Liver (tissue), 9 donors: ENCODE data around the gene HLCS. TPM values are rescaled to one million over a fixed set of nuclear protein-coding genes. Genes with fewer than 3 reads are reported as not detected.

Experiments used
- DNase-seq: peaks from one replicate; pipeline ENCODE4 v3.0.0-alpha.2; 2017; ENCODE audit warnings: low spot score
- H3K27ac ChIP-seq, 2 donors: one replicate each; pipeline ENCODE4 v1.7.0; 2013; ENCODE audit warnings: inconsistent platforms in 2 of 2, low read length in 2 of 2, control low read depth in 1 of 2, low read depth in 1 of 2, mild to moderate bottlenecking in 1 of 2
- H3K27me3 ChIP-seq, 4 donors: one replicate each; pipeline versions ENCODE4 v1.6.1 to v1.7.0; 2013; ENCODE audit warnings: low read length in 3 of 4, inconsistent platforms in 1 of 4, mild to moderate bottlenecking in 1 of 4, moderate library complexity in 1 of 4; ENCODE audit not compliant: control insufficient read depth in 4 of 4, insufficient read depth in 4 of 4
- H3K36me3 ChIP-seq, 4 donors: one replicate each; pipeline versions ENCODE4 v1.6.1 to v1.7.0; 2013; ENCODE audit warnings: low read length in 3 of 4, mild to moderate bottlenecking in 3 of 4, low read depth in 1 of 4, moderate library complexity in 1 of 4; ENCODE audit not compliant: control insufficient read depth in 4 of 4, insufficient read depth in 3 of 4
- H3K4me1 ChIP-seq, 4 donors: one replicate each; pipeline versions ENCODE4 v1.6.1 to v1.7.0; 2013; ENCODE audit warnings: low read length in 3 of 4, mild to moderate bottlenecking in 3 of 4, moderate library complexity in 1 of 4; ENCODE audit not compliant: control insufficient read depth in 4 of 4, insufficient read depth in 4 of 4
- H3K4me3 ChIP-seq, 3 donors: one replicate each; pipeline versions ENCODE4 v1.6.1 to v1.7.0; 2013; ENCODE audit warnings: low read length in 3 of 3, control low read depth in 1 of 3, low read depth in 1 of 3, mild to moderate bottlenecking in 1 of 3
- H3K9ac ChIP-seq, 2 donors: one replicate each; pipeline ENCODE4 v1.7.0; 2013; ENCODE audit warnings: low read length in 2 of 2, mild to moderate bottlenecking in 2 of 2, moderate library complexity in 2 of 2, control low read depth in 1 of 2, low read depth in 1 of 2
- H3K9me3 ChIP-seq, 4 donors: one replicate each; pipeline versions ENCODE4 v1.6.1 to v1.7.0; 2013; ENCODE audit warnings: low read length in 3 of 4; ENCODE audit not compliant: control insufficient read depth in 4 of 4
- ATF3 ChIP-seq: IDR thresholded peaks from 2 replicates; pipeline ENCODE4 v1.6.1; 2016; ENCODE audit warnings: antibody characterized with exemption
- CTCF ChIP-seq: fragments of 150-350 bp; IDR thresholded peaks from 2 replicates; pipeline ENCODE4 v1.5.1; 2017; ENCODE audit warnings: improper control_type of control experiment, low read depth, low read length; ENCODE audit not compliant: missing input control
- EGR1 ChIP-seq, 2 donors: IDR thresholded peaks; 2 replicates each; pipeline ENCODE4 v1.6.1; 2016 to 2018; ENCODE audit warnings: antibody characterized with exemption in 2 of 2, low read depth in 2 of 2
- FOXA1 ChIP-seq: IDR thresholded peaks from 2 replicates; pipeline ENCODE4 v1.6.1; 2016; ENCODE audit warnings: antibody characterized with exemption
- FOXA2 ChIP-seq: IDR thresholded peaks from 2 replicates; pipeline ENCODE4 v1.6.1; 2016; ENCODE audit warnings: antibody characterized with exemption
- GABPA ChIP-seq, 2 donors: IDR thresholded peaks in 1 of 2; conservative IDR thresholded peaks in 1 of 2; 2 replicates each; pipeline ENCODE4 v1.6.1; 2016; ENCODE audit warnings: antibody characterized with exemption in 2 of 2, mild to moderate bottlenecking in 1 of 2, moderate library complexity in 1 of 2
- HNF4A ChIP-seq, 2 donors: conservative IDR thresholded peaks; 2 replicates each; pipeline ENCODE4 v1.6.1; 2016; ENCODE audit warnings: antibody characterized with exemption in 2 of 2, mild to moderate bottlenecking in 2 of 2
- HNF4G ChIP-seq: IDR thresholded peaks from 2 replicates; pipeline ENCODE4 v1.6.1; 2016; ENCODE audit warnings: antibody characterized with exemption
- JUND ChIP-seq, 2 donors: IDR thresholded peaks; 2 replicates each; pipeline ENCODE4 v1.6.1; 2016; ENCODE audit warnings: antibody characterized with exemption in 2 of 2
- NR2F2 ChIP-seq: IDR thresholded peaks from 2 replicates; pipeline ENCODE4 v1.6.1; 2016; ENCODE audit warnings: antibody characterized with exemption
- RAD21 ChIP-seq, 2 donors: IDR thresholded peaks; 2 replicates each; pipeline ENCODE4 v1.6.1; 2016; ENCODE audit warnings: antibody characterized with exemption in 2 of 2, mild to moderate bottlenecking in 2 of 2
- REST ChIP-seq: IDR thresholded peaks from 2 replicates; pipeline ENCODE4 v1.6.1; 2016; ENCODE audit warnings: antibody characterized with exemption, mild to moderate bottlenecking
- RXRA ChIP-seq, 2 donors: IDR thresholded peaks; 2 replicates each; pipeline ENCODE4 v1.6.1; 2017 to 2018; ENCODE audit warnings: antibody characterized with exemption in 2 of 2, mild to moderate bottlenecking in 1 of 2
- SP1 ChIP-seq: IDR thresholded peaks from 2 replicates; pipeline ENCODE4 v1.6.1; 2018; ENCODE audit warnings: antibody characterized with exemption, mild to moderate bottlenecking
- TAF1 ChIP-seq: conservative IDR thresholded peaks from 2 replicates; pipeline ENCODE4 v1.6.1; 2016; ENCODE audit warnings: antibody characterized with exemption, mild to moderate bottlenecking
- YY1 ChIP-seq: IDR thresholded peaks from 2 replicates; pipeline ENCODE4 v1.6.1; 2016; ENCODE audit warnings: antibody characterized with exemption, mild to moderate bottlenecking
- WGBS: extraction: QIAGEN DNeasy Blood & Tissue Kit; methylation state at CpG from one replicate; pipeline ENCODE4 v1.1.7; 2013; 5-methylcytosine and 5-hydroxymethylcytosine counted together
- polyA plus RNA-seq, 2 donors: library from polyadenylated mRNA; stranded (reverse) in 1 of 2; unstranded in 1 of 2; fragments of 200-250 nt in 1 of 2; fragments of >200 nt in 1 of 2; fragmentation: Nextera tagmentation in 1 of 2; extraction: Ambion mirVana in 1 of 2; gene quantifications; one replicate each; pipeline versions ENCODE4 v1.2.1 to v1.2.3, GENCODE V29; 2013 to 2015
- total RNA-seq, 2 donors: library from RNA; depleted of rRNA; stranded (reverse); fragments of >200 nt; gene quantifications; one replicate each; pipeline ENCODE4 v1.2.3, GENCODE V29; 2014
- TF ChIP-seq, protein P1 (sequence below): IDR thresholded peaks from 2 replicates; pipeline ENCODE4 v1.6.1; 2016; ENCODE audit warnings: antibody characterized with exemption
- TF ChIP-seq, protein P2 (sequence below): IDR thresholded peaks from 2 replicates; pipeline ENCODE4 v1.6.1; 2016; ENCODE audit warnings: antibody characterized with exemption
- donor health status: healthy.
- donor health status: healthy.
- donor health status: healthy.
- donor health status: healthy.
- donor health status: healthy.

The HLCS gene
- total and polyA plus RNA-seq, 4 donors = 6.6 to 22.5 (median 8.3) TPM

- H3K27me3 ChIP-seq = no peaks in the 10 kb centered on the region
- H3K4me3 ChIP-seq = no peak overlapping the region
- WGBS = 94% methylated on average over 5 of the region's 5 CpGs
- H3K27ac ChIP-seq = no peak overlapping the region
- no peaks in the 10 kb centered on the region for H3K4me1 ChIP-seq
- TF ChIP-seq RXRA (IDR thresholded peaks at IDR 0.05) (no peak), CTCF (no peak), YY1 (no peak), REST (no peak), NR2F2 (no peak), SP1 (no peak), FOXA2 (no peak), EGR1 (IDR thresholded peaks at IDR 0.05; ENCODE audit: low read depth in 2 of 2) (no peak), JUND (IDR thresholded peaks at IDR 0.05) (no peak), GABPA (IDR thresholded peaks at IDR 0.05 in 1 of 2, conservative IDR thresholded peaks at IDR 0.05 in 1 of 2) (no peak), HNF4G (no peak), FOXA1 (no peak), ATF3 (no peak), RAD21 (IDR thresholded peaks at IDR 0.05) (no peak), HNF4A (conservative IDR thresholded peaks at IDR 0.05) (no peak), TAF1 (no peak)
- TF ChIP-seq, protein P1, sequence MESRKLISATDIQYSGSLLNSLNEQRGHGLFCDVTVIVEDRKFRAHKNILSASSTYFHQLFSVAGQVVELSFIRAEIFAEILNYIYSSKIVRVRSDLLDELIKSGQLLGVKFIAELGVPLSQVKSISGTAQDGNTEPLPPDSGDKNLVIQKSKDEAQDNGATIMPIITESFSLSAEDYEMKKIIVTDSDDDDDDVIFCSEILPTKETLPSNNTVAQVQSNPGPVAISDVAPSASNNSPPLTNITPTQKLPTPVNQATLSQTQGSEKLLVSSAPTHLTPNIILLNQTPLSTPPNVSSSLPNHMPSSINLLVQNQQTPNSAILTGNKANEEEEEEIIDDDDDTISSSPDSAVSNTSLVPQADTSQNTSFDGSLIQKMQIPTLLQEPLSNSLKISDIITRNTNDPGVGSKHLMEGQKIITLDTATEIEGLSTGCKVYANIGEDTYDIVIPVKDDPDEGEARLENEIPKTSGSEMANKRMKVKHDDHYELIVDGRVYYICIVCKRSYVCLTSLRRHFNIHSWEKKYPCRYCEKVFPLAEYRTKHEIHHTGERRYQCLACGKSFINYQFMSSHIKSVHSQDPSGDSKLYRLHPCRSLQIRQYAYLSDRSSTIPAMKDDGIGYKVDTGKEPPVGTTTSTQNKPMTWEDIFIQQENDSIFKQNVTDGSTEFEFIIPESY = no peak
- TF ChIP-seq, protein P2, sequence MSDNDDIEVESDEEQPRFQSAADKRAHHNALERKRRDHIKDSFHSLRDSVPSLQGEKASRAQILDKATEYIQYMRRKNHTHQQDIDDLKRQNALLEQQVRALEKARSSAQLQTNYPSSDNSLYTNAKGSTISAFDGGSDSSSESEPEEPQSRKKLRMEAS = no peak
- H3K9ac ChIP-seq = no peak overlapping the region
- H3K9me3 ChIP-seq = no peaks in the 10 kb centered on the region
- no peak for DNase-seq
- no peaks in the 10 kb centered on the region for H3K36me3 ChIP-seq
Observed at GRCh38 chr21:36851121-36851520, 115.3 kb downstream of the HLCS start.

DNA sequence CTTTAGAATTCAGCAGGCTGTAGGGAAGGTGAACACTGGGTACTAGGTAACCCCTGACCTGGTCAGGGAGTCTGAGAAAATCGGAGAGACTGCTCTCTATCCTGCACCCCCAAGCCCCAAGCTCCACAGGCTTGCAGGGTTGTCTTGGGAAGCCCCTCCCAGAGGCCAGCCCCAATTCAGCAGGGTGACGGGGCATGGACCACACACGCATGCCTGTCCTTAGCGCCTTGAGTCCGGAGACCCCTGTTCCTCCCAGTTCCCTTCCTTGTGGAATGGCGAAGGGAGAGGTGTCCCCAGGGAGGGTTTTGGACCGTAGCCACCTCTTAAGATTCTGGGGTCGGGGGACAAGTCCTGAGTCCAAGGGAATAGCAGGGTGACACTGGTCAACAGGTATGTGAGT is 116.1 kb downstream of the HLCS start:
- no peak overlapping the region for H3K9ac ChIP-seq
- no peak for TF ChIP-seq EGR1 (IDR thresholded peaks at IDR 0.05; ENCODE audit: low read depth in 2 of 2)
- no peak for TF ChIP-seq HNF4A (conservative IDR thresholded peaks at IDR 0.05)
- no peak for TF ChIP-seq YY1
- no peak for TF ChIP-seq JUND (IDR thresholded peaks at IDR 0.05)
- TF ChIP-seq REST = no peak
- TF ChIP-seq FOXA1 = no peak
- TF ChIP-seq RAD21 (IDR thresholded peaks at IDR 0.05) = no peak
- no peak for TF ChIP-seq FOXA2
- no peak for TF ChIP-seq NR2F2
- no peak for TF ChIP-seq TAF1
- TF ChIP-seq CTCF = no peak
- TF ChIP-seq SP1 = no peak
- TF ChIP-seq RXRA (IDR thresholded peaks at IDR 0.05) = no peak
- H3K4me3 ChIP-seq = no peak overlapping the region
- no peak overlapping the region for H3K27ac ChIP-seq
- DNase-seq = no peak
- no peaks in the 10 kb centered on the region for H3K9me3 ChIP-seq
- H3K4me1 ChIP-seq = no peaks in the 10 kb centered on the region
- 97% methylated on average over 8 of the region's 8 CpGs for WGBS
- no peaks in the 10 kb centered on the region for H3K36me3 ChIP-seq
- no peaks in the 10 kb centered on the region for H3K27me3 ChIP-seq
